Measurements from ENCODE around the gene PDZRN4.

The PDZRN4 gene

DNA sequence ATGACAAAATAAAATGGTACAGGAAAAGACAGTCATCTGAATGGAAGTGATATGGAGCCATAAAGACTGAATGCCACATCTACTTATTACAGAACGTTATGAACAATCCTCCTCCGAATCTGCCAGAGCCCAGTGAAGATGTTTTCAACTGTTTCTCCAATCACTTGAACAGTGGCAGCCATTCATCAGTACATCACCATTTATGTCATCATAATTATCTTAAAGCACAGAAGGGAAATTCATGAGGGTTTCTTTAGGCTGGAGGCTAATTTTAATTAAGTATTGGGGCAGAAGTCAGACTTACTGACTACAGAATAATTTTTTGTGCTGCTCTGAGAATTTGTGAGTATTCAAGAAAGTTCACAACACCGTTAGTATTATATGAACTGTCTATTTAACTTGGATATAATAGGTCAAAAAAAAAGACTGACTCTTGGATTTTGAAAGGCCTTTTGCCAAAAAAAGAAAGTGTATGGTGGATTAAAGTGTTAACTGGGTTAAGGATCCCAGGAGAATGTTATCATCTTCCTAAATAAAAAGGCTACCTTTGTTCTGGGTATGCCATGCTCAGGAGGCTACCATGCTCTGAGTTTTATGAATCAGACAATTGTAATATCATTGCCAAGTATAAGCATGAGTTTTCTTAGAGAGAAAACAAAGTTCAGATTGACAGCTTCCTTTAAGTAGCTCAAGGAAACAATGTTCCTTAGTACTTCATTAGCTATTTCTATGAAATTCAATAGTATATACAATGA, 40.1 kb downstream of the PDZRN4 start:
- TF ChIP-seq, protein P1, sequence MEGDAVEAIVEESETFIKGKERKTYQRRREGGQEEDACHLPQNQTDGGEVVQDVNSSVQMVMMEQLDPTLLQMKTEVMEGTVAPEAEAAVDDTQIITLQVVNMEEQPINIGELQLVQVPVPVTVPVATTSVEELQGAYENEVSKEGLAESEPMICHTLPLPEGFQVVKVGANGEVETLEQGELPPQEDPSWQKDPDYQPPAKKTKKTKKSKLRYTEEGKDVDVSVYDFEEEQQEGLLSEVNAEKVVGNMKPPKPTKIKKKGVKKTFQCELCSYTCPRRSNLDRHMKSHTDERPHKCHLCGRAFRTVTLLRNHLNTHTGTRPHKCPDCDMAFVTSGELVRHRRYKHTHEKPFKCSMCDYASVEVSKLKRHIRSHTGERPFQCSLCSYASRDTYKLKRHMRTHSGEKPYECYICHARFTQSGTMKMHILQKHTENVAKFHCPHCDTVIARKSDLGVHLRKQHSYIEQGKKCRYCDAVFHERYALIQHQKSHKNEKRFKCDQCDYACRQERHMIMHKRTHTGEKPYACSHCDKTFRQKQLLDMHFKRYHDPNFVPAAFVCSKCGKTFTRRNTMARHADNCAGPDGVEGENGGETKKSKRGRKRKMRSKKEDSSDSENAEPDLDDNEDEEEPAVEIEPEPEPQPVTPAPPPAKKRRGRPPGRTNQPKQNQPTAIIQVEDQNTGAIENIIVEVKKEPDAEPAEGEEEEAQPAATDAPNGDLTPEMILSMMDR (IDR thresholded peaks at IDR 0.05; ENCODE audit: control insufficient read depth, extremely low read depth, insufficient read depth) = no peak
- DNase-seq (ENCODE audit: low read depth) = no peak
- no peak overlapping the region for H3K4me3 ChIP-seq (ENCODE audit: low read depth, low read length)

DNA sequence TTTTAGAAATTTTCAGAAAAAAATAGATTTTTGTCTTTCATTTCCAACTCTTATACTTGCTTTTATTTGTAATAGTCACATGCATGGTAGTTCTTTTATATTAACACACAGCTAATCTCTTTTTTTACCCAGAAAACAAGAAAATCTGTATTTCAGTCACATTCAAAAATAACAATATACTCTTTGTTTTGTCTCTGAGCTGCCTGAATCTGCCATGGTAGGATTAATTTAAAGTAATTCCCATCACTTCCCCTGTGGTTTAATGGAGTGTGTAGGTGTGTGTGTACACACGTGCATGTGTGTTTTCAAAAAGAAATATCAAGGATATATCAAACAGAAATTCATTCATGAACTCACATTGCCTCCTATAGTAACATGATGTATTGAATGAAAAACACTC, 42.6 kb downstream of the PDZRN4 start:
- DNase-seq (ENCODE audit: low read depth) = no peak
- TF ChIP-seq, protein P1 (IDR thresholded peaks at IDR 0.05; ENCODE audit: control insufficient read depth, extremely low read depth, insufficient read depth) = no peak
- no peak overlapping the region for H3K4me3 ChIP-seq (ENCODE audit: low read depth, low read length)

DNA sequence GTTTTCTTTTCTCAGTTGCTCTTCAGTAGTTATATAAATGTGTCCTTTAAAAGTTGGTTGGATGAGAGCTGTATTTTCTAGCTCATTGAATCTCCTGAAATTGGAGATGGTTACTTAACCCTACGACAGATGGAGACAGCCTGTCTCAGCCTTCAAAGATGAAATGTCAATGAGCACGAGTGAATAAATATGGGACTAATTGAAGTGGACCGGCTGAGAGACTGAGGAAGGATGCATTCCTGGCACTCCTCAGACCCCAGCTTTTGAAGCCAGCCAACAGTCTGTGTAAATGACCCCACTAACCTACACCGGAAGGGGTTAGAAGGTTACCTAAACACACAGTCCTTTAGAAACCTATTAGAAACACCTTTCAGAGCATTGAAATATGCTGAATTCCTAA, 46.6 kb downstream of the PDZRN4 start:
- TF ChIP-seq, protein P1 (IDR thresholded peaks at IDR 0.05; ENCODE audit: control insufficient read depth, extremely low read depth, insufficient read depth) = no peak
- no peak for DNase-seq (ENCODE audit: low read depth)
- no peak overlapping the region for H3K4me3 ChIP-seq (ENCODE audit: low read depth, low read length)

DNA sequence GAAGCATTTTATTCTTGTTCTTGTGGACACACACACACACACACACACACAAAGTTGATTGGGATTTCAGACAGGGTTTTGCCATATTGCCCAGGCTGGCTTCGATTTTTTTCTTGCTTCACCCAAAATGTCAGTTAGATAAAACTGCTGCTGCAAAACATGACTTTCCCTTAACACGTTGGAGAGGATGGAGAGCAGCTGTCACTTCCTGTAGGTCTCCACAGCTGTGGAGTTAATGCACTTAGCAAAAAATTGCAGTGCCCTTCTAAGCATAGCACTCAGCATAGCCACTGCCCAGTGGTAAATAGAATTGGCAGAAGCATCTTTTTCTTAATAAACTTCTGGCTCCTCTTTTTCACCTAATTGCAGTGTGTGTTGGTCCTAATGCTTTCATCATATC, 54.5 kb downstream of the PDZRN4 start:
- DNase-seq (ENCODE audit: low read depth) = no peak
- TF ChIP-seq, protein P1 (IDR thresholded peaks at IDR 0.05; ENCODE audit: control insufficient read depth, extremely low read depth, insufficient read depth) = no peak
- no peak overlapping the region for H3K4me3 ChIP-seq (ENCODE audit: low read depth, low read length)

DNA sequence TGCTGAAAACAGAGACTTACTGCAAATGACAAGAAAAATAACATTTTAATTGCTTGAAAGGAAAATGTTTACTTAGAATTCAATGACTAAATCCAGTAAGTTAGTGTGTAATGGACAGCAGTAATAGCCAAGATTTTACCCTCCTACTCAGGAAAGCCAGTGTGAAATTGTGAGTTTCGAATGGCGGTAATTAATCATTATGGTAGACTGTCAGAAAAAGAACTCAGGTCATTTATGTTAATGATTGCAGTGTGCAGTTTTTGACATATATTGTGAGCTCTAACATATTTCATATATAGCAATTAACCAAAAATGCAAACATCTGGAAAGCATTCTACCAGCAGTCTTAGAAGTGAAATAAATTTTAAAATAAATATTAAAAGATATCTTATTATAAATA, 60.3 kb downstream of the PDZRN4 start:
- DNase-seq (ENCODE audit: low read depth) = no peak
- no peak overlapping the region for H3K4me3 ChIP-seq (ENCODE audit: low read depth, low read length)
- TF ChIP-seq, protein P1 (IDR thresholded peaks at IDR 0.05; ENCODE audit: control insufficient read depth, extremely low read depth, insufficient read depth) = no peak

DNA sequence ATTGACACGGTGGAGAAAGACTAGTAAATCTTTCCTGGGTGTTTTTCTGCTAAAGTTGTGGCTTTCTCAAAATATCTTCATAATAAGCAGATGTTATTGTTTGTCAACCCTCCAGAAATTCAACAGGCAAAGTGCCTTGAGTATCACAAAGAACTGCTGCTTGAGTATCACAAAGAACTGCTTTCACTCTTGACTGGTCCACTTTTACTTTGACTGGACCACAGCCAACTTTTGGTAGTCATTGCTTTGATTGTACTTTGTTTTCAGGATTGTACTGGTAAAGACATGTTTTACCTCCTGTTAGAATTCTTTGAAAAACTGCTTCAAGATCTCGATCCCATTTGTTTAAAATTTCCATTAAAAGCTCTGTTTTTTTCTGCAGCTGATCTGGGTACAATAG, 62.6 kb downstream of the PDZRN4 start:
- no peak overlapping the region for H3K4me3 ChIP-seq (ENCODE audit: low read depth, low read length)
- DNase-seq (ENCODE audit: low read depth) = no peak
- TF ChIP-seq, protein P1 (IDR thresholded peaks at IDR 0.05; ENCODE audit: control insufficient read depth, extremely low read depth, insufficient read depth) = no peak

Measured in LNCaP clone FGC (cell line).